Breast epithelium (tissue), 4 donors: ENCODE measurements around the gene SLC35D2. TPM values are rescaled to one million over a fixed set of nuclear protein-coding genes. Genes with fewer than 3 reads are reported as not detected.

Source experiments
- DNase-seq, 2 donors: peaks; one replicate each; pipeline ENCODE4 v3.0.0-alpha.2; 2019; ENCODE audit warnings: low spot score in 2 of 2
- H3K27ac ChIP-seq, 2 donors: fragments of 200-600 bp; sonication (generic) in 1 of 2; one replicate each; pipeline ENCODE4 v1.5.1; 2016 to 2019; ENCODE audit warnings: mild to moderate bottlenecking in 1 of 2
- H3K27me3 ChIP-seq, 2 donors: fragments of 200-600 bp; sonication (generic) in 1 of 2; one replicate each; pipeline versions ENCODE4 v1.5.1 to v1.6.0; 2017 to 2019; ENCODE audit warnings: control low read depth in 1 of 2, mild to moderate bottlenecking in 1 of 2
- H3K36me3 ChIP-seq: fragments of 200-600 bp; one replicate; pipeline ENCODE4 v1.5.1; 2019
- H3K4me1 ChIP-seq, 2 donors: fragments of 200-600 bp; sonication (generic); one replicate each; pipeline ENCODE4 v1.5.1; 2016 to 2019; ENCODE audit warnings: control low read depth in 1 of 2
- H3K4me3 ChIP-seq, 3 donors: fragments of 200-600 bp; sonication (generic); 1 replicate in 2 of 3; 2 replicates in 1 of 3; pipeline ENCODE4 v1.5.1; 2016 to 2019; ENCODE audit warnings: mild to moderate bottlenecking in 3 of 3, moderate library complexity in 2 of 3
- H3K9me3 ChIP-seq, 2 donors: fragments of 200-600 bp; sonication (generic) in 1 of 2; one replicate each; pipeline ENCODE4 v1.5.1; 2016 to 2019; ENCODE audit warnings: control low read depth in 1 of 2
- CTCF ChIP-seq, 3 donors: fragments of 450-650 bp; IDR thresholded peaks; one replicate each; pipeline ENCODE4 v1.5.1; 2016 to 2017; ENCODE audit warnings: antibody characterized with exemption in 3 of 3, mild to moderate bottlenecking in 3 of 3, moderate library complexity in 3 of 3
- POLR2A ChIP-seq: fragments of 450-650 bp; IDR thresholded peaks from one replicate; pipeline ENCODE4 v1.6.1; 2016; ENCODE audit warnings: antibody characterized with exemption, mild to moderate bottlenecking, moderate library complexity
- POLR2AphosphoS5 ChIP-seq, 3 donors: sonication (generic); formaldehyde crosslinking; IDR thresholded peaks; one replicate each; pipeline ENCODE4 v1.6.1; 2017; ENCODE audit warnings: antibody characterized with exemption in 3 of 3
- intact Hi-C: fragments of 100-400 bp; cut with DNase I; formaldehyde crosslinking; loops from one replicate; pipeline ENCODE4 v1.15.1; 2023; ENCODE audit warnings: low total_unique reads
- total RNA-seq, 3 donors: library from RNA; depleted of rRNA; stranded (reverse); fragments of >200 nt; gene quantifications; one replicate each; pipeline ENCODE4 v1.1.0, GENCODE V29; 2016

SLC35D2 gene
- total RNA-seq, 3 donors from 2014 or later, result 21.2 to 25.6 (median 21.3) TPM

GRCh38 chr9:96289392-96289791 lies 94.1 kb downstream of the SLC35D2 start:
- H3K27me3 ChIP-seq, result no peaks in the 10 kb centered on the region
- DNase-seq, result no peak
- intact Hi-C loops, result no loop called here
- H3K36me3 ChIP-seq, result no peaks in the 10 kb centered on the region
- H3K4me1 ChIP-seq, result no peaks in the 10 kb centered on the region
- TF ChIP-seq POLR2AphosphoS5 (IDR thresholded peaks at IDR 0.05) (no peak), POLR2A (no peak), CTCF (IDR thresholded peaks at IDR 0.05) (no peak)
- H3K4me3 ChIP-seq, result no peak overlapping the region
- H3K27ac ChIP-seq, result no peak overlapping the region
- peaks cover 7 to 13% of the 10 kb centered on the region in 2 donors for H3K9me3 ChIP-seq

- peaks cover 8 to 12% of the 10 kb centered on the region in 2 donors for H3K9me3 ChIP-seq
- H3K36me3 ChIP-seq, result no peaks in the 10 kb centered on the region
- H3K27ac ChIP-seq, result no peak overlapping the region
Observed at GRCh38 chr9:96281641-96282040, 101.9 kb downstream of the SLC35D2 start.

GRCh38 chr9:96279932-96280331 lies 103.6 kb downstream of the SLC35D2 start:
- no peaks in the 10 kb centered on the region for H3K4me1 ChIP-seq
- H3K27me3 ChIP-seq, result no peaks in the 10 kb centered on the region
- H3K27ac ChIP-seq, result no peak overlapping the region
- DNase-seq, result no peak
- TF ChIP-seq POLR2AphosphoS5 (IDR thresholded peaks at IDR 0.05) (no peak), POLR2A (no peak), CTCF (IDR thresholded peaks at IDR 0.05) (no peak)
- H3K4me3 ChIP-seq, result no peak overlapping the region
- intact Hi-C loops, result no loop called here
- peaks cover 10 to 27% of the 10 kb centered on the region in 2 donors for H3K9me3 ChIP-seq
- no peaks in the 10 kb centered on the region for H3K36me3 ChIP-seq

More at GRCh38 chr9:96281641-96282040, 101.9 kb downstream of the SLC35D2 start:
- intact Hi-C loops, result no loop called here
- TF ChIP-seq POLR2A, result no peak
- no peak for TF ChIP-seq CTCF (IDR thresholded peaks at IDR 0.05)
- TF ChIP-seq POLR2AphosphoS5 (IDR thresholded peaks at IDR 0.05), result no peak
- Histone ChIP-seq H3K4me1 (no peaks in the 10 kb centered on the region), H3K4me3 (no peak overlapping the region), H3K27me3 (no peaks in the 10 kb centered on the region)
- DNase-seq, result no peak

DNA sequence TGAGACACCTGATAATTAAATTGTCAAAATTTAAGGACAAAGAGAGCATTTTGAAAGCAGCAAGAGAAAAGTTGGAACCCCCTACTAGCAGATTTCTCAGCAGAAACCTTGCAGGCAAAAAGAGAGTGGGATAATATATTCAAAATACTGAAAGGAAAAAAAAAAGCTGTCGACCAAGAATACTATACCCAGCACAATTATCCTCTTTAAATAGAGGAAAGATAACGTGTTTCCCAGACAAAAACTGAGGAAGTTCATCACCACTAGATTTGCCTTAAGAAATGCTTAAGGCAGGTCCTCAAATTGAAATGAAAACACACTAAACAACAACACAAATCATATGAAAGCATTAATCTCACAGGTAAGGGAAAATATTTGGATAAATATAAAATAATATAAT lies 108.6 kb downstream of the SLC35D2 start:
- intact Hi-C loops, result no loop called here
- no peak for DNase-seq
- TF ChIP-seq POLR2AphosphoS5 (IDR thresholded peaks at IDR 0.05), result no peak
- no peak for TF ChIP-seq CTCF (IDR thresholded peaks at IDR 0.05)
- TF ChIP-seq POLR2A, result no peak
- Histone ChIP-seq H3K27ac (no peak overlapping the region), H3K4me3 (no peak overlapping the region), H3K4me1 (no peaks in the 10 kb centered on the region), H3K27me3 (no peaks in the 10 kb centered on the region), H3K9me3 (peaks cover 16 to 33% of the 10 kb centered on the region in 2 donors), H3K36me3 (no peaks in the 10 kb centered on the region)

Other genes with a start within 250 kb of the SLC35D2 start
- gene HSD17B3, start 81.5 kb downstream of the SLC35D2 start, total RNA-seq, result 1 to 10 TPM in 1 of 3 donors, under 1 TPM in 1, not detected in 1; 0.98 to 1.1 TPM
- 1 to 10 TPM in 2 of 3 donors, under 1 TPM in 1; 0.98 to 1.8 (median 1.2) TPM for gene ZNF367, start 34.7 kb upstream of the SLC35D2 start, total RNA-seq
- 10 to 100 TPM in 2 of 3 donors, 1 to 10 TPM in 1; 9.7 to 26.6 (median 22.3) TPM for gene HABP4, start 66.5 kb upstream of the SLC35D2 start, total RNA-seq
- gene CDC14B, start 236.1 kb upstream of the SLC35D2 start, total RNA-seq, result 10 to 100 TPM; 22.0 to 33.4 (median 23.9) TPM